Jurkat, Clone E6-1 (cell line): Measurements from ENCODE around the gene PGAP2.
"Not testable (repeated sequence)": the region's sequence is repeated elsewhere in the genome, so short reads cannot be mapped to it uniquely, and the experiment has no call there.

ENCODE experiments used
- DNase-seq: peaks from one replicate; pipeline ENCODE4 v3.0.0-alpha.2; 2011; ENCODE audit warnings: low read depth, low spot score
- H3K4me3 ChIP-seq: 2 replicates; pipeline ENCODE4 v1.5.1; 2011; ENCODE audit warnings: mild to moderate bottlenecking, low read length, control low read depth, moderate library complexity

PGAP2 gene

GRCh38 chr11:3802011-3802790 is 6.2 kb upstream of the PGAP2 start:
- DNase-seq = no peak
- no peak overlapping the region for H3K4me3 ChIP-seq

- no peak overlapping the region for H3K4me3 ChIP-seq
- no peak for DNase-seq
Observed at GRCh38 chr11:3803726-3804495, 4.4 kb upstream of the PGAP2 start.

DNA sequence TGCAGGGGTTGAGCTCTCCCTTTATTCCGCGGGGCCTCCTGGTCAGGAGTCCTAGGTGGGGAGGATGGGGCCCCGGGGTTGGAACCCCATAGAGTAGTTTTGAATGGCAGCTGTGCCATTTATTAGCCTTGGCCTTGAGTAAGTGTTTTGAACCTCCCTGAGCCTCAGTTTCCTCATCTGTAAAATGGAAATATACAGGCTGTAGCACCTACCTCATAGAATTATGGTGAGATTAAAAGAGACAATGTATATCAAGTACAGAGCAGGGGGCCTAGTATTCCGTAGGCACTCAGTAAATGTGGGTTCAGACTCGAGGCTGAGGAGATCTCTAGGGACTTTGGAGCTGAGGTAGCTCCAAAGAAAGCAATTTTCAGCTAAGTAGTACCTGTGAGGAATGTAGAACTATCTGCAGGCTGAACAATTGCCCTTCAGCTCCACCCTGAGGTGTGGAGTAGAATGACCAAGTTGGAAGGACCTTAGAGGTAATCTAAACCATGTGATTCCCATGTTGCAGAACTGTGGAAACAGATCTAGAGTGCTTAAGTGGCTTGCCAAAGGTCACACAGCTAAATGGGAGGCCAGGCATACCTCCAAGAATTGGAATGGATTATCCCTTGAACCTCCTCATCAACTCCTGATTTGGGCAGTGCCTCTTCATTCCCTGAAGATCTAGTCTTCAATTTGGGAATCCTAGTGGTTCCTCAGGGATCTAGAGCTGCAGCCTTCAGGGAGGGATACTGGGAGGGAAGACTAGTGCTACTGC is 682 bp downstream of the PGAP2 start:
- H3K4me3 ChIP-seq = peak overlapping the region; percentile 80
- peak; percentile 73 for DNase-seq

GRCh38 chr11:3809624-3809928 is 1.2 kb downstream of the PGAP2 start:
- no peak overlapping the region for H3K4me3 ChIP-seq
- no peak for DNase-seq

GRCh38 chr11:3810446-3810845 is 2.1 kb downstream of the PGAP2 start:
- H3K4me3 ChIP-seq = no peak overlapping the region
- DNase-seq = no peak

DNA sequence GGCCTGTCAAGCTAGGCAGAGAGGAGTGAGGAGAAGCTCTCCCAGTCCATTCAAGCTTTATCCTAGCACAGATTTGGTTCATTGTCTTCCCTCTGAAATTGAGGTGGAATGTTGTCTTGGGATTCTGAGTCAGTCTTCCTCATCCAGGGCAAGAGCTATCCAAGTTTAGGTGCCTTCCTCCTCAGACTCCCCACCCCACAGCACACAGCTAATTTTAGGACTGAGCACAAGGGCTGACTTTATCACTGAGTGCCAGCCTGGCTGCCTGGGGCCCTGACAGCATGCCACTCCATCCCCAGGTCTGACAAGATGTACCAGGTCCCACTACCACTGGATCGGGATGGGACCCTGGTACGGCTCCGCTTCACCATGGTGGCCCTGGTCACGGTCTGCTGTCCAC is 2.6 kb downstream of the PGAP2 start:
- no peak for DNase-seq
- H3K4me3 ChIP-seq = no peak overlapping the region

DNA sequence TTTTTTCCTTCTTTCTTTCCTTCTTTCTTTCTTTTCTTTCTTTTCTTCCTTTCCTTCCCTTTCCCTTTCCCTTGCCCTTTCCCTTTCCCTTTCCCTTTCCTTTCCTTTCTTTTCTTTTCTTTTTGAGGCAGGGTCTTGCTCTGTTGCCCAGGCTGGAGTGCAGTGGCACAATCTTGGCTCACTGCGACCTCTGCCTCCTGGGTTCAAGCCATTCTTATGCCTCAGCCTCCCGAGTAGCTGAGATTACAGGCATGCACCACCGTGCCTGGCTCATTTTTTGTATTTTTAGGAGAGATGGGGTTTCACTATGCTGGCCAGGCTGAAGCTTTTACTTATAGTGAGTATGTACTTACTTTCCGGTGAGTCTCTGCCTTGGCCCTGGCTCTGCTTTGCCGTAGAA is 6.5 kb downstream of the PGAP2 start:
- not testable (repeated sequence) for H3K4me3 ChIP-seq, DNase-seq

DNA sequence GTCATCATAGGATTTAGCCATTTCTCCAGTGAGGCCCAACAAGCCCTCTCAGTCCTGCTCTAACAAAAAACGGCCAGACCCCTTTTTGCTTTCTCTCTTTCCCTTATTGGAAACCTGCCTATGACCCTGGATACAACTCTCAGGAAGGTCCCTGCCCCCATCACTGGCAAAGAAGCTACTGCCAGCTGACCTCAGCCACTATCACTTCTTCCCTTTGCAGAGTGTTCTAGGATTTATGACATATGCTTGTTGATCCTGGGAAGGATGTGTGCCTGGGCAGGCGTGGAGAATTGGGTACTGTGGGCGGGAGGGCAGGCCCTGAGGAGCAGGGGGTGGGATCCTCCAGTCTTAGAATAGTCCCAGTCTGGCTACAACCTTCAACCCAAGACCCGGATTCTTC is 7.5 kb downstream of the PGAP2 start:
- H3K4me3 ChIP-seq = no peak overlapping the region
- no peak for DNase-seq

DNA sequence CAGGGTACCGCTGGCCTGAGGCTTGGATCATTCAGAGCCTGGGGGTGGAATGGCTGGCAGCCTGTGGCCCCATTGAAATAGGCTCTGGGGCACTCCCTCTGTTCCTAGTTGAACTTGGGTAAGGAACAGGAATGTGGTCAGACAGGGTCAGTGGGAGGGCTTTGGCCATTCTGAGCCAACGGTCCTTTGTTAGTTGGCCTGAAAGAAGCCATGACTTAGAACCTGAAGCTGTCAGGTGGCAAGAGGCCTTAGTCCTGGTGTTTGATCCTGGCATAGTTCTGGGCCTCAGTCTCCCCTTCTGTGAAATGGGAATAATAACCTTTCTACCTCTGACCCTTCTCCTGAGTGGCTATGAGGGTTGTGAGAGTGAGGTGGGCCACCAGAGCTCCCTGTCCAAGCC is 8.3 kb downstream of the PGAP2 start:
- H3K4me3 ChIP-seq = no peak overlapping the region

DNA sequence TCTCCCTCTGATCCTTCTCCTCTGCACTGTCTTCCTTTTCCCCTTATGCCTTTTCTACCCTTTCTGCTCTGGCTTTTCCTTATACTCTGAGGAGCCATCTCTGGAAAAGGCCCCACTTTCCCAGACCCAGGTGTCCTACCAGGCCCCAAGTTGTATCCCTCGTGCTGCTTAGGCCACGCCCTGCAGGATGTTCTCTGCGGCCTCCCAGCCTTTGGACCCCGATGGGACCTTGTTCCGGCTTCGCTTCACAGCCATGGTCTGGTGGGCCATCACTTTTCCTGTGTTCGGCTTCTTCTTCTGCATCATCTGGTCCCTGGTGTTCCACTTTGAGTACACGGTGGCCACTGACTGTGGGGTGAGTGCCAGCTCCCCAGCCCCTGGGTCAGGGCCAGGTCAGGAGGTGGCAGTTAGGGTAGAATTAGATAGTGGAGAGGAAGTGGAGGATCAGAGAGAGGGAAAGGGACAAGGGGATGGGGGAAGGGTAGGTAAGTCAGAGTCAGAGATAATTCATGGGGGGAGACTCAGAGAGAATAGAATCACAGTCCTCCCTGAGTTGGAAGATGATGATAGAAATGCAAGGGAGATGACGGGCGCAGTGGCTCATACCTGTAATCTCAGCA is 8.9 kb downstream of the PGAP2 start:
- DNase-seq = no peak
- H3K4me3 ChIP-seq = no peak overlapping the region

More for the DNA sequence above, 8.3 kb downstream of the PGAP2 start:
- DNase-seq = no peak

DNA sequence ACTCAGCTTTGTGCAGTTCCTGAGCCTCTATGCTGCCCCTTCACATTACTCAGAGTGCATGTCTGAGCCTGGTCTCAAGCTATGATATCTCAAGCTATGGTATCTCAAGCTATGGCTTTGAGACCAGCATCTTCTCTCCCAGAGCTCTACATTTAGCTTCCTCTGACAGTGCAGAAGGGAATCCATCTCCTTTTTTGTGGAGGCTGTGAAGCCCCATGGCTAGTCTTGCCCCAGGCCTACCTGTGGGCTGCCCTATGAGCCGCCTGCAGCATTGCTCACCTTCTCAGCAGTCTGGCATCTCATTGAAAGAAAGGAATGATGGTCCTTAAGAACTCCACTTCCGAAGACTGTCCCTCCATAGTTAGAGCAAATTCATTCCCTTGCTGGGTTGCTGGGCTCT is 12.6 kb downstream of the PGAP2 start:
- DNase-seq = no peak
- no peak overlapping the region for H3K4me3 ChIP-seq

DNA sequence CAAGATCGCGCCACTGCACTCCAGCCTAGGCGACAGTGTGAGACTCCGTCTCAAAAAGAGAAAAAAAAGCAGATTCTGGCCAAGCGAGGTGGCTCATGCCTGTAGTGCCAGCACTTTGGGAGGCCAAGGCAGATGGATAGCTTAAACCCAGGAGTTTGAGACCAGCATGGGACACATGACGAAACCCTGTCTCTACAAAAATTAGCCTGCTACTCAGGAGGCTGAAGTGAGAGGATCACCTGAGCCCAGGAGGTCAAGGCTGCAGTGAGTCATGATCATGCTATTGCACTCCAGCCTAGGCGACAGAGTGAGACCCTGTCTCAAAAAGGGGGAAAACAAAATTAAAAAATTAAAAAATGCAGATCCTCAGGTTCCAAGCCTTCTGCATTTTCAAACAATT is 14.0 kb downstream of the PGAP2 start:
- no peak overlapping the region for H3K4me3 ChIP-seq
- DNase-seq = no peak

DNA sequence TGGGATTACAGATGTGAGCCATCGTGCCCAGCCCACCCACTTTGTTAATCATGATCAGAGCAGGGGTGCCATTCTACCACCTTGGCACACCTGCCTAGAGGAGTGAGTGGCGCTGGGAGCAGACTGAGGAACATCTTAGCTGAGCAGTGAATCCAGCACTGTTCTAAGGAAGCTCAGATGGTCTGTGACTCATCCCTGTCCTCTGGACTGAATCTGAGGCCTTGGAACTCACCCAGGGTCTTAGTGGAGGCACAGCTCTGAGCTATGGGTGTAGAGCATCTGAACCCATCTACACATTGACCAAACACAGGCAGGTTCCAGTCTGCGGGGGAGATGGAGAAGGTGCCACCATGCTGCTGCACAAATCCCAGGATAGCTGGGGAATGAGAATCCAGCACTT is 14.9 kb downstream of the PGAP2 start:
- DNase-seq = no peak
- H3K4me3 ChIP-seq = no peak overlapping the region

GRCh38 chr11:3823762-3824506 is 15.6 kb downstream of the PGAP2 start:
- DNase-seq = no peak
- no peak overlapping the region for H3K4me3 ChIP-seq

GRCh38 chr11:3824714-3825472 is 16.5 kb downstream of the PGAP2 start:
- peak; percentile 83 for DNase-seq
- no peak overlapping the region for H3K4me3 ChIP-seq

DNA sequence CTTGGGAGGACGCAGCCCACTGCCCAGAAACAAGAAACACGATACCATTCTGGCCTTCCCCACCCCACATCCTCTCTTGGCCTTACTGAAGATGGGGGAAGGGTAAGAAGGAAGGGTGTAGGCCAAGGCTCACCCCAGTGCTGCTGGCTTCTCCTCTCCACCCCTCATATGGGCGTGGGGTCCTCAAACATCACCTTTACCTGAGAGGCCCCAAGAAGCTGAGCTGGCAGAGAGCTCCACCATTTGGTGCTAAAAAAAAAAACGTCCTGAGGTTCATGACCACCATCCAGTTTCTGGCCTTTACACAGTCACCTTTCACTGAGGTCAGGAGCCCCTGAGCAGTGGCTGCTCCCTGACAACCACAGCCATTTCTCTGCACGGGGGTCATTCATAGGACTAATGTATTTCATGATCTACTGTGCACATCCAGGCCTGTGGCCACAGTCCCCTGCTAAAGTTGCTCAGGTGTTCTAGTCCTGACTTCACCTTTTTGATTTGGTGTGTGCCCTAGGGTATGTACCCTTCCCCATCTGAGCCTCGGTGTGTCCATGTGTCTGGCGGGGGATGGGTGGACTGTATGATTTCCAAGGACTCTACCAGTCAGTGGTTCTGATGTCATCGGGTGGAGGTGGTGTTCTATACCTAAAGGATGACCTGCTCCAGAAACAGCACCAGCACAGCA is 17.3 kb downstream of the PGAP2 start:
- no peak for DNase-seq
- H3K4me3 ChIP-seq = no peak overlapping the region

DNA sequence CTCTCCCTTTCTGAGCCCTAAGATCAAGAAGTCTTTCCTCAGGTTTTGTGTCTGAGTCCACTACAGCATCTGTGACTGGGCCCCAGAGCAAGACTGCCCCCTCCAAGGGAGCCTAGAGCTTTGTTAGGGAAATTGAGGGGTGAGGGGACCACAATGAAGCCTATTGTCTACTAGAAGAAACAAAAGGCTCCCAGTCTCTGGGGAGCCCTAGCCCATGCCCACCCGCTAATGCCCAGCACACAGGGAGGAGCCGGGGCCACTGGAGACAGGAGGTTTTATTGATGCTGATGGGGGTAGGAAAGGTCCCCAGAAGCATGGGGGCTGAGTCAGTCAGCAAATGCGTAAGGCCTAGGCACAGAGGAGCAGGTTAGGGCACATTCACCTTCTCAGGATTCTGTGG is 18.4 kb downstream of the PGAP2 start:
- DNase-seq = no peak
- H3K4me3 ChIP-seq = no peak overlapping the region
